HG03521 (cell line): ENCODE results near the gene MAP4K2.
"Not testable (repeated sequence)": the region's sequence is repeated elsewhere in the genome, so short reads cannot be mapped to it uniquely, and the experiment has no call there.

Experiments
- ATAC-seq: cut with Tn5 transposase; IDR thresholded peaks from one replicate; pipeline ENCODE4 v1.9.1; 2021; ENCODE audit warnings: mild to moderate bottlenecking, moderate library complexity; ENCODE audit not compliant: unreplicated experiment

Gene MAP4K2

GRCh38 chr11:64838600-64839334, 35.8 kb upstream of the MAP4K2 start:
- ATAC-seq = no peak

GRCh38 chr11:64837887-64838351, 34.9 kb upstream of the MAP4K2 start:
- no peak for ATAC-seq

- ATAC-seq = no peak
Observed at GRCh38 chr11:64836448-64837072, 33.5 kb upstream of the MAP4K2 start.

GRCh38 chr11:64835616-64836447, 32.8 kb upstream of the MAP4K2 start:
- no peak for ATAC-seq

GRCh38 chr11:64834723-64835615, 32.0 kb upstream of the MAP4K2 start:
- ATAC-seq = no peak

GRCh38 chr11:64834031-64834722, 31.2 kb upstream of the MAP4K2 start:
- ATAC-seq = no peak

- ATAC-seq = no peak
Observed at GRCh38 chr11:64833509-64833908, 30.5 kb upstream of the MAP4K2 start.

GRCh38 chr11:64833198-64833502, 30.1 kb upstream of the MAP4K2 start:
- no peak for ATAC-seq

GRCh38 chr11:64832467-64833197, 29.6 kb upstream of the MAP4K2 start:
- ATAC-seq = no peak

GRCh38 chr11:64831411-64831891, 28.4 kb upstream of the MAP4K2 start:
- no peak for ATAC-seq

- no peak for ATAC-seq
Observed at GRCh38 chr11:64829536-64830251, 26.7 kb upstream of the MAP4K2 start.

- ATAC-seq = no peak
Observed at GRCh38 chr11:64827451-64827839, 24.4 kb upstream of the MAP4K2 start.

GRCh38 chr11:64826578-64827450, 23.8 kb upstream of the MAP4K2 start:
- no peak for ATAC-seq

- no peak for ATAC-seq
Observed at GRCh38 chr11:64826062-64826461, 23.0 kb upstream of the MAP4K2 start.

GRCh38 chr11:64823568-64824119, 20.6 kb upstream of the MAP4K2 start:
- ATAC-seq = no peak

GRCh38 chr11:64817476-64817875, 14.5 kb upstream of the MAP4K2 start:
- ATAC-seq = no peak

GRCh38 chr11:64815433-64815832, 12.4 kb upstream of the MAP4K2 start:
- not testable (repeated sequence) for ATAC-seq
